ENCODE measurements around the gene SPOPL. TPM values are rescaled to one million over a fixed set of nuclear protein-coding genes. Genes with fewer than 3 reads are reported as not detected.

SPOPL gene
- total and polyA plus RNA-seq, 9 of the 15 experiments (the other 6 are each of a cell fraction or from before 2014, with no cell fraction given): 0.53 to 6.1 (median 4.1) TPM

DNA sequence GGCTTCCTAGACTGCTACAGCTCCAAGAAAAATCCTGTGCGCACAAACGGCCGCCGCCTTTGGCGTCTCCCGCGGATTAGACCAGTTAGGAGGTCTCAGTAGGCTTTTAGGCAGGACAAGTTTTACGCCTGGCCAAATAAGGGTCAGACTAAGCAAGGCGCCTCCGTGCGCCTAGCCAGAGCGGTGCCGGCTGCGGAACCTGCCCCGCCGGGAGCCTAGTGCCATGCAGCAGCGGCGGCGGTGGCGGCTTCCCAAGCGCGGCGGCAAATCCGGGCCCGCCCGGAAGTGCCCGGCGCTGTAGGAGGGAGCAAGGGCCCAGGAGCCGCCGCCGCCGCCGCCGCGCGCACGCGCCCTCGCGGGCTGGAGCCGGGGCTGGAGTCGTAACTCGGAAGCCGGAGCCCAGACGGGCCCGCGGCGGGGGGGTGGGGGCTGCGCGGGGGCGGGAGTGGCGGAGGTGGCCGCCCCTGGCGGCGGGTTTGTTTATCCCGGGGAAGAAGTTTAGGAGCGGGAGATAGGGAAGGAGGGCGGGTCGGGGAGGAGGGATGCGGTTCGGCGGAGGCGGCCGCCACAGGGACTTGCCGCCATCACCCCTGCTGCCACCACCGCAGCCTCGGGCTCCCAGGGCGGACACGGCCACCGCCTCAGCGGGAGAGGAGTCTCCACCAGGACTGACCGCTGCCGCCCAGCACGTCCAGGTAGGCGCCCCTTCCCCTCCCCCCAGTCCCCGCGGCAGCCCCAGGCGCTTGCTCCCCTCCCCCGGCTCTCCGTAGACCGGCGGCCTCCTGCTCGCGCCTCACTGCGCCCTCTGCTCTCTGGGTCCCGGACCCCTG, at the start of gene SPOPL (continued):
- TF ChIP-seq, protein P1, sequence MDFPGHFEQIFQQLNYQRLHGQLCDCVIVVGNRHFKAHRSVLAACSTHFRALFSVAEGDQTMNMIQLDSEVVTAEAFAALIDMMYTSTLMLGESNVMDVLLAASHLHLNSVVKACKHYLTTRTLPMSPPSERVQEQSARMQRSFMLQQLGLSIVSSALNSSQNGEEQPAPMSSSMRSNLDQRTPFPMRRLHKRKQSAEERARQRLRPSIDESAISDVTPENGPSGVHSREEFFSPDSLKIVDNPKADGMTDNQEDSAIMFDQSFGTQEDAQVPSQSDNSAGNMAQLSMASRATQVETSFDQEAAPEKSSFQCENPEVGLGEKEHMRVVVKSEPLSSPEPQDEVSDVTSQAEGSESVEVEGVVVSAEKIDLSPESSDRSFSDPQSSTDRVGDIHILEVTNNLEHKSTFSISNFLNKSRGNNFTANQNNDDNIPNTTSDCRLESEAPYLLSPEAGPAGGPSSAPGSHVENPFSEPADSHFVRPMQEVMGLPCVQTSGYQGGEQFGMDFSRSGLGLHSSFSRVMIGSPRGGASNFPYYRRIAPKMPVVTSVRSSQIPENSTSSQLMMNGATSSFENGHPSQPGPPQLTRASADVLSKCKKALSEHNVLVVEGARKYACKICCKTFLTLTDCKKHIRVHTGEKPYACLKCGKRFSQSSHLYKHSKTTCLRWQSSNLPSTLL (IDR thresholded peaks at IDR 0.05): no peak
- TF ChIP-seq HNRNPK (IDR thresholded peaks at IDR 0.05; ENCODE audit: low read depth, low read length, poor library complexity, severe bottlenecking) (no peak), CBX8 (IDR thresholded peaks at IDR 0.05; ENCODE audit: borderline replicate concordance, extremely low read depth, low read depth, low read length, poor library complexity, severe bottlenecking) (no peak), ZZZ3 (IDR thresholded peaks at IDR 0.05) (no peak), ZNF764 (CRISPR knock-in tag; IDR thresholded peaks at IDR 0.05; ENCODE audit: low read depth) (no peak), ZC3H4 (CRISPR knock-in tag; IDR thresholded peaks at IDR 0.05; ENCODE audit: borderline replicate concordance) (no peak; the same call in 1 of the 2 replicates), TCFL5 (CRISPR knock-in tag; conservative IDR thresholded peaks at IDR 0.05) (no peak), ZNF717 (CRISPR knock-in tag; IDR thresholded peaks at IDR 0.05) (no peak), TARDBP (IDR thresholded peaks at IDR 0.05) (no peak), ZNF197 (CRISPR knock-in tag; IDR thresholded peaks at IDR 0.05; ENCODE audit: low read depth) (no peak), KLF1 (tag; IDR thresholded peaks at IDR 0.05) (no peak), GTF2E2 (tag; IDR thresholded peaks at IDR 0.05) (no peak), EP300 (IDR thresholded peaks at IDR 0.05; ENCODE audit: low read length) (no peak), ADNP (tag; IDR thresholded peaks at IDR 0.05) (no peak), JUN (IDR thresholded peaks at IDR 0.05; ENCODE audit: borderline replicate concordance, low read depth, low read length) (no peak), JUN (CRISPR knock-in tag; IDR thresholded peaks at IDR 0.05; ENCODE audit: borderline replicate concordance) (no peak), KAT7 (CRISPR knock-in tag; IDR thresholded peaks at IDR 0.05; ENCODE audit: borderline replicate concordance) (no peak), HDGF (IDR thresholded peaks at IDR 0.05) (no peak), SMARCA4 (IDR thresholded peaks at IDR 0.05) (no peak)
- TF ChIP-seq, protein P2, sequence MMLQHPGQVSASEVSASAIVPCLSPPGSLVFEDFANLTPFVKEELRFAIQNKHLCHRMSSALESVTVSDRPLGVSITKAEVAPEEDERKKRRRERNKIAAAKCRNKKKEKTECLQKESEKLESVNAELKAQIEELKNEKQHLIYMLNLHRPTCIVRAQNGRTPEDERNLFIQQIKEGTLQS (IDR thresholded peaks at IDR 0.05): no peak
- TF ChIP-seq, protein P2 (CRISPR knock-in tag; conservative IDR thresholded peaks at IDR 0.05): no peak
- TF ChIP-seq, protein P3, sequence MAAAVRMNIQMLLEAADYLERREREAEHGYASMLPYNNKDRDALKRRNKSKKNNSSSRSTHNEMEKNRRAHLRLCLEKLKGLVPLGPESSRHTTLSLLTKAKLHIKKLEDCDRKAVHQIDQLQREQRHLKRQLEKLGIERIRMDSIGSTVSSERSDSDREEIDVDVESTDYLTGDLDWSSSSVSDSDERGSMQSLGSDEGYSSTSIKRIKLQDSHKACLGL (CRISPR knock-in tag; IDR thresholded peaks at IDR 0.05; ENCODE audit: borderline replicate concordance, poor library complexity, severe bottlenecking): no peak
- TF ChIP-seq, protein P4, sequence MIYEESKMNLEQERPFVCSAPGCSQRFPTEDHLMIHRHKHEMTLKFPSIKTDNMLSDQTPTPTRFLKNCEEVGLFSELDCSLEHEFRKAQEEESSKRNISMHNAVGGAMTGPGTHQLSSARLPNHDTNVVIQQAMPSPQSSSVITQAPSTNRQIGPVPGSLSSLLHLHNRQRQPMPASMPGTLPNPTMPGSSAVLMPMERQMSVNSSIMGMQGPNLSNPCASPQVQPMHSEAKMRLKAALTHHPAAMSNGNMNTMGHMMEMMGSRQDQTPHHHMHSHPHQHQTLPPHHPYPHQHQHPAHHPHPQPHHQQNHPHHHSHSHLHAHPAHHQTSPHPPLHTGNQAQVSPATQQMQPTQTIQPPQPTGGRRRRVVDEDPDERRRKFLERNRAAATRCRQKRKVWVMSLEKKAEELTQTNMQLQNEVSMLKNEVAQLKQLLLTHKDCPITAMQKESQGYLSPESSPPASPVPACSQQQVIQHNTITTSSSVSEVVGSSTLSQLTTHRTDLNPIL (CRISPR knock-in tag; IDR thresholded peaks at IDR 0.05): no peak
- TF ChIP-seq, protein P5, sequence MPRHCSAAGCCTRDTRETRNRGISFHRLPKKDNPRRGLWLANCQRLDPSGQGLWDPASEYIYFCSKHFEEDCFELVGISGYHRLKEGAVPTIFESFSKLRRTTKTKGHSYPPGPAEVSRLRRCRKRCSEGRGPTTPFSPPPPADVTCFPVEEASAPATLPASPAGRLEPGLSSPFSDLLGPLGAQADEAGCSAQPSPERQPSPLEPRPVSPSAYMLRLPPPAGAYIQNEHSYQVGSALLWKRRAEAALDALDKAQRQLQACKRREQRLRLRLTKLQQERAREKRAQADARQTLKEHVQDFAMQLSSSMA (CRISPR knock-in tag; IDR thresholded peaks at IDR 0.05): no peak
